ENCODE results near the gene RUBCNL.
"Not testable (repeated sequence)": the region's sequence is repeated elsewhere in the genome, so short reads cannot be mapped to it uniquely, and the experiment has no call there.

The RUBCNL gene

DNA sequence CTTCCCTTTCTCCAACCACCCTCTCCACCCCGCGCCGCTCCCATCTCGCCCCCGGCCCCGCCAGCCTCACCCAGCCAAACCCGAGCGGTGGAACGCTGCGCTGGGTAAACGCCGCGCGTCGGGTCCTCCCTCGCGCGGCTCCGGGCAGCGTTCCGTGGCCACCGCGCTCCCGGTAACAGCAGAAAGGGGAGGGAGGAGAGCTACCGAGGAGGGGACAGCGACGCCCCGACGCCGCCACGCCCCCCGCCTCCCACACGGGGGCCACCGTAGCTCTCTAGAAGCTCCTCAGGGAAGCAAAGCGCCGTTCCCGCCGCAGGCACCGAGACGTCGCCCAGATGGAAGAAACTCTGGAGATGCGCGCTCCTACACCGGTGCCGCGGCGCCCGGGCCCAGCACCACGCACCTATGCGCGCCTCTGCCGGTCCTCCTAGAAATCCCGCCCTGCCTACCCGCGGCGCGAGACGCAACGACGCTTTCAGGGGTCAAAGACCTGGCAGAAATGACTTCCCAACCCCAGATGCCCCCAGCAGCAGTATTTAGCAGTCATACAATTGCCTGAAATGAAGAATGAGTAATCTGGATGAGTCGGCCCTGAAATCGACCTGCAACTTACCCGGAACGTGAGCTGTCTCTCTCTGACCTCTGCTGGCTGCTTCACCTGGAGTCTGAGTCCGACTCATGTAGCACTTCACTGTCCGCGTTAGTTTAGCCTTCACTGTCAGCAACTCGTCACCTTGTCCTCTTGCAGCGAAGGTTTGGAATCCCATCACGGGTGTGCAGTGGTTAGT is at the start of gene RUBCNL:
Gene RUBCNL (minus strand): TSS at position 189 of the 788 bp plus-strand sequence. CDS start 14,777 bp downstream, outside the sequence.
- DNase-seq (ENCODE audit: low spot score): no peak

- DNase-seq (ENCODE audit: low spot score): not testable (repeated sequence)
Measured at GRCh38 chr13:46429558-46429957, 42.5 kb upstream of the RUBCNL start.

DNA sequence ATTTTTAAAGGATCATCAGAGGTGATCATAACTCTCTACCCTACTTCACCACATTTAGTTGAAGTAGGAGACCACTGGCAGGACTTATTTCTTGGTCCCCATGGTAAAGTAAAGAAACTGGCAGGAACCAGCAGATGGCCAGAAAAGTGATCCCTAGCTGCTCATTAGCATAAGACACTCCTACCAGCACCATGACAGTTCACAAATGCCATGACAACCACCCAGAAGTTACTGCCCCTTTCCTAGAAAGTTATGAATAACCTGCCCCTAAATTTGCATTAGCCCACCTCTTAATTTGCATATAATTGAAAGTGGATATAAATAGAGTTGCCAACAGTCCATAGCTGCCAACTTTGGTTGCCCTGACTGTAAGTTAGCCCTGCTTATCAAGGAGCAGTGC is 18.4 kb upstream of the RUBCNL start:
- no peak for DNase-seq (ENCODE audit: low spot score)

- DNase-seq (ENCODE audit: low spot score): no peak
Measured at GRCh38 chr13:46404733-46405100, 17.7 kb upstream of the RUBCNL start.

GRCh38 chr13:46403851-46404732 is 17.0 kb upstream of the RUBCNL start:
- DNase-seq (ENCODE audit: low spot score): no peak

DNA sequence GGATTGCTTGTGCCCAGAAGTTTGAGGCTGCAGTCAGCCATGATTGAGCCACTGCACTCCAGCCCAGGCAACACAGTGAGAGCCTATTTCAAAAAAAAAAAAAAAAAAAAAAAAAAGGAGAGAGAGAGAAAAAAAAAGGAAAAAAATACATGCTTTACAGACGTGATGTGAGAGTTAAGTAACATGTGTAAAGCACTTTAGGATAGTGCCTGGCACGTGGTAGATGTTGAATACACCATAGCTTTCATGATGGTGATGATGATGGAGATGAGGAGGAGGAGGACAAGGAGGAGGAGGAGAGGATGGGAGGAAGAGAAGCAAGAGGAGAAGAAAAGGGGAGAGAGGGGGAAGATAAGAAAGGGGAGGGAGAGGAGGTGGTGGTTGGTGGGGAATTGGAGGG is 15.1 kb upstream of the RUBCNL start:
- no peak for DNase-seq (ENCODE audit: low spot score)

GRCh38 chr13:46401432-46401831 is 14.4 kb upstream of the RUBCNL start:
- DNase-seq (ENCODE audit: low spot score): no peak

DNA sequence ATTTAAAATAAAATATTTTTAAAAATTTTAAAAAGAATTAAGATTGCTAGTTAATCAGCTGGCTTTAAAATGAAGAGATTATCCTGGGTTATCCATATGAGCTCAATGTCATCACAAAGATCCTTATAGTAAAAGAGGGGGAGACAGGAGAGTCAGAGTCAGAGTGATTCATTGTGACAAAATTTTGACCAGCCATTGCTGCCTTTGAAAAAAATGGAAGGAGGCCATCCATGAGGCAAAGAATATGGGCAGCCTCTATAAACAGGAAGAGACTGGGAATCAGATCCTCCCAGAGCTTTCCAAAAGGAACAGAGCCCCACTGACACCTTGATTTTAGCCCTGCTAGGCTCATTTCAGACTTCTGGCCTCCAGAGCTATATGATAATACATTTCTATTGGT is 9.3 kb upstream of the RUBCNL start:
- no peak for DNase-seq (ENCODE audit: low spot score)

- no peak for DNase-seq (ENCODE audit: low spot score)
Measured at GRCh38 chr13:46392967-46393366, 5.9 kb upstream of the RUBCNL start.

DNA sequence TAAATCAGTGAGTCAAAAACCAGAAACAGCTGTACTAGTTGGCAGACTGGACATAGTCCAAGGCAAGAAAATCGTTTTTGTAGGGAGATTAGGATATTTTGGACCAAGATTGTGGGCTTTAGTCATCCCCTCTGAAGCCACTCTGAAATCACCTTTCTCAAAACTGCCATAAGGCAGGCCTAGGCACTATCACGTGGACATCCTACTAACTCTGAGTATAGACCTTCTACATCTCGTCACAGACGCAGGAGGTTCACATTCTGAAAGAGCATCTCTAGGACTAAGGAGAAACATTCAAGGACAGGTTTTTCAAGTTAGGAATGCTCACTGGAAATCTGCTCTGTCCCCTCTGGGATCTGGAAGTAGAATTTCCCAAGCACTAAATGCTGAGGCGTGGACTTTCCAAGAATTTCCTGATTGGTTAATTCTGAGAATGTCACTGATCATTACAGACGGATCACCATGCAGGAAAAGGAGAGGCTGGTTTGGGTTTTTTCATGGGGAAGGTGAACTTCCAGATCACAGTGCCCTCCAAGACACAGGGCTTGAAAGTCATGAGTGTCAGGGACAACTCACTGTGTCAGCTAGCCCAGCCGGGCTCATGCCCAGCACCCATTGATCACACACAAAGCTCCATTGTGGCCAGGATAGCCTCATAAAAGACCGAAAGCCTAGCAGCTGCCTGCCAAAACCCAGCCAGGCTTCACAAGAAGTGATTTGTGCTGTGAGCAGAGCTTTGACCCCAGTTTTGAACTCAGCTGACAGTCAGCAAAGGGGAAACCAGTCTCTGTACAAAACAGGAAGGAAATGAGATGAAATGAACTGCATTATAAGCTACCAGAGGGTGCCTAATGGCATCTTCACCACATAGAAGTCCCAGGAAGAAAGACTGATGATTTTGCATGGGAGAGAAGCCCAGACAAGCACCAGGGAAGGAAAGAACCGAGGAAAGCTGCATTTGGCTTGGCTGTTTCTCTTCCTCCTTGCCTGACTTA is 2.7 kb upstream of the RUBCNL start:
- peak; percentile 6 for DNase-seq (ENCODE audit: low spot score)

- no peak for DNase-seq (ENCODE audit: low spot score)
Measured at GRCh38 chr13:46388846-46389245, 1.8 kb upstream of the RUBCNL start.

GRCh38 chr13:46388308-46388707 is 1.3 kb upstream of the RUBCNL start:
- DNase-seq (ENCODE audit: low spot score): no peak

DNA sequence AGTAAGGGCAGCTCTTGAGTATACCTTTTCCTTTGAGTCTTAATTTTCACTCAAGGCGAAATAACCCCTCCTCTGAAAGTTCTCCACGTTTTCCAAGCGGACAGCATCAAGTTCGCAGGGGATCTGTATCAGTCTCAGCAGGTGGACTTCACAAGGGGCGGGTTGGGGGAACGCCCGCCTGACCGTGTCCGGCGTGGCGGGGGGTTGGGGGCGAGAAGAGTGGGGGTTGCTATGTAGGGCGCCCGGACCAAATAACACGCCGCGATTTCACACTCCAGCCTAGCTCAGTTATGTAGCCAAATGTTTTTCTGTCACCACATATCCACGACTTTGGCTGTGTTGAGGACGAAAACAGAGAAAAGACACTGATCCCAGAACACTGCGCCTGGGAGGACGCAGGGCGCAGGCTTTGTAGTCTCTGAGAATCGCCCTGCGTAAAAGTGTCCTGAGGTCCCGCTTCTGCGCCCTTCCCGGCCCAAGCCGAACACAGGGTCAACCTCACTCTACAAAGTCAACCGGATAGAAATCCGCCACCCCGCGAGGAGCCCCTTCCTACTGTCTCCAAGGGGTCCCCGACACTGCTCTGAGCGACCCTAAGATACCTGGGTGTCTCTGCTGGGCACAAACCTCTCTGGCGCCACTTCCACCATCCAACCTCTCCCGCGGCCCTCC is 524 bp downstream of the RUBCNL start:
- DNase-seq (ENCODE audit: low spot score): no peak

GRCh38 chr13:46385946-46386345 is 1.1 kb downstream of the RUBCNL start:
- DNase-seq (ENCODE audit: low spot score): no peak

DNA sequence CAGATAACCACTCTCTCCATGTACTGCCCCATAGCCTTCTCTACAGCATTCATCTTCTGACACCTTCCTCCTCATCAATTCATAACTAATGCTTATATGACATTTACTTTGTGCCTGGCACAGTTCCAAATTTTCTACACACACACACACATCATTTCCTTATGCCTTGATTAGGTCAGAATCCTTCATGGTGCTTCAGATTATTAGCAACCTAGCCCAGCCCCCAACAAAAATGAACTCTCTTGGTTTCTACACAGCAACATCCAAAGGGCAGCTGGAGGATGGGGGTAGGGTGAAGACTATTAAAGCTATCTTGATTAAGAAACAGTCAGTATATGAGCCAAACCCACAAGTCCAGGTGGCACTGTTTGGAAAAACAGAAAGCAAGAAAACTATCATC is 3.7 kb downstream of the RUBCNL start:
- no peak for DNase-seq (ENCODE audit: low spot score)

GRCh38 chr13:46382224-46382623 is 4.8 kb downstream of the RUBCNL start:
- no peak for DNase-seq (ENCODE audit: low spot score)

DNA sequence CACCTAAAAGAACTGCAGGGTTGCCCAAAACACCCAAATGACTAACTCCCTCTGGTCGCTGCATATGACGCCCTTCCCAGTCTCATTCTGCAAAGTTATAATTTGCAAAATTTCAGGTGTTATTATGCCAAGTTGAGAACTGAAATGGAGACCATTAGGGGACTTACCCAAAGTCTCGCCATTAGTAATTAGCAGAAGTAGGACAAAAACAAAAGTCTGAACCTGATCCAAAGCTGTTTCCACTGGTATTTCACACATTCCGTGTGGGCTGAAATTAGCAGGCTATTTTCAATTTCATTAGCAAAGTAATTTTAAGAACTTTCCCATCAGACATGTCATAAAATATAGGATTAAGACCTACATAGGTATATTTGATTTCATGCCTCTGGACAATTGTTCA is 6.8 kb downstream of the RUBCNL start:
- no peak for DNase-seq (ENCODE audit: low spot score)

DNA sequence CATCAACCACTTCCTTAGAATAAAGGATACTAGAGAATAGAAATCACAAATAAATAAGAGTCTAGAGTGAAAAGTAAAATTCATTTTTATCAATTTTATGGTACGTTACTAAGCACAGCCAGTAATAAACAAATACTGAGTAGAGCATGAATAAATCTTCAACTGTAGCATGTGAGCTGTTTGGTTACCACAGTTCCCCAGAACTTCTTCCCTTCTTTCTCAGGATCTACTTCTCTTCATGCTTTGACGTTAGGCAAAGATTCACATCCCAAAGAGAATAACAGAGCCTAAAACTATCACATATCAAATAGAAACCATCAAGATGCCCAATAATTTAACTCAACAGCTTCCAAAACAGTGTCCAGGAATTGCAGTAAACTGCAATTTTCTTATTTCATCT is 7.4 kb downstream of the RUBCNL start:
- DNase-seq (ENCODE audit: low spot score): no peak

DNA sequence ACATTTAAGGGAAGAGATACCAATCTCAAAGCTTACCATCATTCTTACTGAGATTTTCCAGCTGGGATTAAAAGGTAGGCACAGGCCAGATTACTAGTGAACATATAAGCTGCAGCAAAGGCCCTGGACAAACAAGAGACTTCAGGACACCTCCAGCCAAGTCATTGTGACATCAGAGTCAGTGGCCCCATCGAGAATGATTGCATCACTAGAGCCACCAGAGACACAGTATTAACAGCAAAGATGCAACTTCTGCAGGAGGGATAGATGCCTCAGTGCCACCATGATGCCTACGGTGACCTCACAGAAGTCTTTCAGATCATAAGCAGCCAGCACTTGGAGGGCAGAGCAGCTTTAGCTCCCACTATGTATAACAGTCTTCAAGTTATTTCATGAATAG is 8.6 kb downstream of the RUBCNL start:
- DNase-seq (ENCODE audit: low spot score): no peak

DNA sequence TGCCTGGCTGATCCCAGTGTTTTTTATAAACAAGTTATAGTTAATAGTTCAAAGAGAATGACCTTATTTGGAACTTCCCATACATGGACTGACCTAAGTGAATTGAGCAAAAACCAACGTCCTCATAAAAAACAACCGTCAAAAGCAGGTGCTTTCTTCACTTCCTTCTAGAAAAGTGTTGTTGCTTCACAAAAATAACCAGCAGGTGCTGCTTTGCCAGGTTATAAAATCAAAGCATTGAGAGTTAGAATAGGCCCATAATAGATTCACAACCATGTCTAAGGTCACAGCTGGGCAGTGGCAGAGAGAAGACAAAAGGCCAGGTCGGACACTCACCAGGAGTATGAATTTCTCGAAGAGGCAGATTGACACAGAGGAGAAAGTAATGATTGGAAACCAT is 9.5 kb downstream of the RUBCNL start:
- DNase-seq (ENCODE audit: low spot score): no peak

- DNase-seq (ENCODE audit: low spot score): no peak
Measured at GRCh38 chr13:46374710-46375109, 12.3 kb downstream of the RUBCNL start.
